ENCODE measurements around the gene AHNAK.

The AHNAK gene

GRCh38 chr11:62402226-62402959, 144.2 kb downstream of the AHNAK start:
- Histone ChIP-seq H3K9me3 (ENCODE audit: low read length) (no peaks in the 10 kb centered on the region), H3K27me3 (ENCODE audit: insufficient read depth, low read length) (no peaks in the 10 kb centered on the region; the same call in 1 of the 2 replicates), H4K20me1 (ENCODE audit: insufficient read depth, low read length) (no peaks in the 10 kb centered on the region), H3K79me2 (ENCODE audit: insufficient read depth, low read length) (no peaks in the 10 kb centered on the region), H3F3A (ENCODE audit: insufficient read depth, low read length) (no peaks in the 10 kb centered on the region), H3K4me2 (ENCODE audit: low read length) (no peak overlapping the region), H3K36me3 (ENCODE audit: insufficient read depth, low read length) (no peaks in the 10 kb centered on the region), H3K9me2 (ENCODE audit: low read depth, low read length) (no peaks in the 10 kb centered on the region), H3K9ac (ENCODE audit: low read length) (no peak overlapping the region), H3K27ac (ENCODE audit: low read depth, low read length, poor library complexity, severe bottlenecking) (no peak overlapping the region), H3K4me3 (ENCODE audit: low read depth, low read length, poor library complexity, severe bottlenecking) (no peak overlapping the region), H2AFZ (ENCODE audit: low read length) (no peak overlapping the region), H3K4me1 (ENCODE audit: insufficient read depth, low read length, severe bottlenecking) (no peaks in the 10 kb centered on the region)
- TF ChIP-seq CTCF (IDR thresholded peaks at IDR 0.05; ENCODE audit: low read length) (no peak), EZH2 (IDR thresholded peaks at IDR 0.05; ENCODE audit: borderline replicate concordance, low read length) (no peak)

- Histone ChIP-seq H3F3A (ENCODE audit: insufficient read depth, low read length) (no peaks in the 10 kb centered on the region), H3K9me2 (ENCODE audit: low read depth, low read length) (no peaks in the 10 kb centered on the region), H3K4me1 (ENCODE audit: insufficient read depth, low read length, severe bottlenecking) (no peaks in the 10 kb centered on the region), H3K79me2 (ENCODE audit: insufficient read depth, low read length) (no peaks in the 10 kb centered on the region), H3K27ac (ENCODE audit: low read depth, low read length, poor library complexity, severe bottlenecking) (no peak overlapping the region), H3K4me3 (ENCODE audit: low read depth, low read length, poor library complexity, severe bottlenecking) (no peak overlapping the region), H3K4me2 (ENCODE audit: low read length) (no peak overlapping the region), H3K36me3 (ENCODE audit: insufficient read depth, low read length) (no peaks in the 10 kb centered on the region), H2AFZ (ENCODE audit: low read length) (no peak overlapping the region), H3K27me3 (ENCODE audit: insufficient read depth, low read length) (no peaks in the 10 kb centered on the region; the same call in 1 of the 2 replicates), H4K20me1 (ENCODE audit: insufficient read depth, low read length) (no peaks in the 10 kb centered on the region), H3K9ac (ENCODE audit: low read length) (no peak overlapping the region), H3K9me3 (ENCODE audit: low read length) (no peaks in the 10 kb centered on the region)
- TF ChIP-seq CTCF (IDR thresholded peaks at IDR 0.05; ENCODE audit: low read length) (no peak), EZH2 (IDR thresholded peaks at IDR 0.05; ENCODE audit: borderline replicate concordance, low read length) (no peak)
Measured at GRCh38 chr11:62401811-62402210, 144.8 kb downstream of the AHNAK start.

- Histone ChIP-seq H2AFZ (ENCODE audit: low read length) (no peak overlapping the region), H3K9me3 (ENCODE audit: low read length) (no peaks in the 10 kb centered on the region), H3K4me2 (ENCODE audit: low read length) (no peak overlapping the region), H3K9ac (ENCODE audit: low read length) (no peak overlapping the region), H3K27ac (ENCODE audit: low read depth, low read length, poor library complexity, severe bottlenecking) (no peak overlapping the region), H3K36me3 (ENCODE audit: insufficient read depth, low read length) (no peaks in the 10 kb centered on the region), H3K4me1 (ENCODE audit: insufficient read depth, low read length, severe bottlenecking) (no peaks in the 10 kb centered on the region), H3K9me2 (ENCODE audit: low read depth, low read length) (no peaks in the 10 kb centered on the region), H3K79me2 (ENCODE audit: insufficient read depth, low read length) (no peaks in the 10 kb centered on the region), H3F3A (ENCODE audit: insufficient read depth, low read length) (no peaks in the 10 kb centered on the region), H4K20me1 (ENCODE audit: insufficient read depth, low read length) (no peaks in the 10 kb centered on the region), H3K4me3 (ENCODE audit: low read depth, low read length, poor library complexity, severe bottlenecking) (no peak overlapping the region), H3K27me3 (ENCODE audit: insufficient read depth, low read length) (no peaks in the 10 kb centered on the region; the same call in 1 of the 2 replicates)
- TF ChIP-seq EZH2 (IDR thresholded peaks at IDR 0.05; ENCODE audit: borderline replicate concordance, low read length) = no peak
- no peak for TF ChIP-seq CTCF (IDR thresholded peaks at IDR 0.05; ENCODE audit: low read length)
Measured at GRCh38 chr11:62401356-62401755, 145.2 kb downstream of the AHNAK start.
